Measurements from ENCODE around the gene AGBL4. TPM values are rescaled to one million over a fixed set of nuclear protein-coding genes. Genes with fewer than 3 reads are reported as not detected.

Gene AGBL4
- total and polyA plus RNA-seq, 2 of the 13 experiments (the other 11 are each of a cell fraction or from before 2014, with no cell fraction given): not detected

GRCh38 chr1:48917901-48918603, 1105.7 kb downstream of the AGBL4 start (continued):
- TF ChIP-seq ZNF318 (CRISPR knock-in tag; IDR thresholded peaks at IDR 0.05) (no peak), ZMYM3 (CRISPR knock-in tag; IDR thresholded peaks at IDR 0.05) (no peak), RARA (CRISPR knock-in tag; IDR thresholded peaks at IDR 0.05) (peak; percentile 64), FOXA1 (IDR thresholded peaks at IDR 0.05) (no peak), FOXA1 (CRISPR knock-in tag; IDR thresholded peaks at IDR 0.05) (no peak), ZNF124 (CRISPR knock-in tag; IDR thresholded peaks at IDR 0.05) (no peak), FOSL2 (CRISPR knock-in tag; IDR thresholded peaks at IDR 0.05) (peak; percentile 63), GATAD1 (CRISPR knock-in tag; IDR thresholded peaks at IDR 0.05) (no peak), ARID5B (CRISPR knock-in tag; IDR thresholded peaks at IDR 0.05) (peak; percentile 42), PHF21A (CRISPR knock-in tag; IDR thresholded peaks at IDR 0.05) (no peak), ZBTB3 (CRISPR knock-in tag; IDR thresholded peaks at IDR 0.05; ENCODE audit: borderline replicate concordance, low read depth) (no peak), ZNF335 (CRISPR knock-in tag; IDR thresholded peaks at IDR 0.05) (no peak), ZNF556 (CRISPR knock-in tag; IDR thresholded peaks at IDR 0.05; ENCODE audit: borderline replicate concordance) (no peak), ZNF317 (CRISPR knock-in tag; IDR thresholded peaks at IDR 0.05) (no peak), TOPORS (CRISPR knock-in tag; IDR thresholded peaks at IDR 0.05) (no peak), ZFP1 (CRISPR knock-in tag; IDR thresholded peaks at IDR 0.05) (no peak), ZNF776 (CRISPR knock-in tag; IDR thresholded peaks at IDR 0.05) (no peak), FOXO1 (CRISPR knock-in tag; IDR thresholded peaks at IDR 0.05) (peak; percentile 76; the same call in 1 of the 2 replicates), CENPX (CRISPR knock-in tag; IDR thresholded peaks at IDR 0.05) (no peak), ZNF550 (CRISPR knock-in tag; IDR thresholded peaks at IDR 0.05; ENCODE audit: borderline replicate concordance) (no peak)
